Nephron progenitor cell (in vitro differentiated cells): Measurements from ENCODE around the gene FAM98C.
A peak's percentile ranks its signal among the peaks of the same experiment; 100 is the strongest.

Experiments
- DNase-seq: peaks from one replicate; pipeline ENCODE4 v3.0.0; 2021
- H3K27ac Mint-ChIP-seq: 2 replicates; pipeline ENCODE4 v1.8.0; 2021; ENCODE audit warnings: mild to moderate bottlenecking, moderate library complexity, mixed read lengths
- H3K27me3 Mint-ChIP-seq: 2 replicates; pipeline ENCODE4 v1.8.0; 2021; ENCODE audit warnings: mild to moderate bottlenecking, low read depth, mixed read lengths; ENCODE audit not compliant: poor library complexity
- H3K36me3 Mint-ChIP-seq: 2 replicates; pipeline ENCODE4 v1.8.0; 2021; ENCODE audit warnings: low read depth, mixed read lengths
- H3K4me1 Mint-ChIP-seq: 2 replicates; pipeline ENCODE4 v1.8.0; 2021; ENCODE audit warnings: mixed read lengths
- H3K4me3 Mint-ChIP-seq: 2 replicates; pipeline ENCODE4 v1.8.0; 2021; ENCODE audit warnings: mild to moderate bottlenecking, moderate library complexity, mixed read lengths
- H3K9me3 Mint-ChIP-seq: 2 replicates; pipeline ENCODE4 v1.8.0; 2021; ENCODE audit warnings: mild to moderate bottlenecking, moderate library complexity, mixed read lengths
- TF ChIP-seq, protein P1 (sequence below): fragments of 200-600 bp; sonication (generic); IDR thresholded peaks from 2 replicates; pipeline ENCODE4 v1.5.0; 2021; ENCODE audit warnings: antibody characterized with exemption

The FAM98C gene

DNA sequence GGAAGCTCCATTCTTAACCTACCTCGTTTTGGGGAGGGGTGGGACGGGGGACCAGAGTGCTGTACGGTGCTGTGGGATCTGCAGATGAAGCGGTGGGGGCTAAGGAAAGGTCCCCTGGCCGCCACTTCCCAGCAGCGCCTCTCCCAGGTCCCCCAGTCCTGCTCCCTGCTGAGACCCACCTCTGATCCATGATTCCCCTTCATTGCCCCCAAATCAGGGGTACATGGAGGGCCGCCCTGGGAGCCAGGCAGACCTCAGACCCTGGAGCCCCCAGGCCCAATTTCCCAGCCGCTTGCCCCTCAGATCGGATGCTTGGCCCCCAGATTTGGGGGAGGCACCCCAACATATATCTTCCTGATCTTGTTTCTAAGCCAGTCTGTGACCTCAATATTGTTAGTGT lies 3.8 kb upstream of the FAM98C start:
- TF ChIP-seq, protein P1, sequence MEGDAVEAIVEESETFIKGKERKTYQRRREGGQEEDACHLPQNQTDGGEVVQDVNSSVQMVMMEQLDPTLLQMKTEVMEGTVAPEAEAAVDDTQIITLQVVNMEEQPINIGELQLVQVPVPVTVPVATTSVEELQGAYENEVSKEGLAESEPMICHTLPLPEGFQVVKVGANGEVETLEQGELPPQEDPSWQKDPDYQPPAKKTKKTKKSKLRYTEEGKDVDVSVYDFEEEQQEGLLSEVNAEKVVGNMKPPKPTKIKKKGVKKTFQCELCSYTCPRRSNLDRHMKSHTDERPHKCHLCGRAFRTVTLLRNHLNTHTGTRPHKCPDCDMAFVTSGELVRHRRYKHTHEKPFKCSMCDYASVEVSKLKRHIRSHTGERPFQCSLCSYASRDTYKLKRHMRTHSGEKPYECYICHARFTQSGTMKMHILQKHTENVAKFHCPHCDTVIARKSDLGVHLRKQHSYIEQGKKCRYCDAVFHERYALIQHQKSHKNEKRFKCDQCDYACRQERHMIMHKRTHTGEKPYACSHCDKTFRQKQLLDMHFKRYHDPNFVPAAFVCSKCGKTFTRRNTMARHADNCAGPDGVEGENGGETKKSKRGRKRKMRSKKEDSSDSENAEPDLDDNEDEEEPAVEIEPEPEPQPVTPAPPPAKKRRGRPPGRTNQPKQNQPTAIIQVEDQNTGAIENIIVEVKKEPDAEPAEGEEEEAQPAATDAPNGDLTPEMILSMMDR = no peak
- DNase-seq = no peak
- Mint-ChIP-seq H3K36me3 (peaks cover 22% of the 10 kb centered on the region), H3K4me1 (peaks cover 8% of the 10 kb centered on the region), H3K27me3 (peaks cover 35% of the 10 kb centered on the region), H3K9me3 (peaks cover 16% of the 10 kb centered on the region), H3K4me3 (no peak overlapping the region), H3K27ac (no peak overlapping the region)

DNA sequence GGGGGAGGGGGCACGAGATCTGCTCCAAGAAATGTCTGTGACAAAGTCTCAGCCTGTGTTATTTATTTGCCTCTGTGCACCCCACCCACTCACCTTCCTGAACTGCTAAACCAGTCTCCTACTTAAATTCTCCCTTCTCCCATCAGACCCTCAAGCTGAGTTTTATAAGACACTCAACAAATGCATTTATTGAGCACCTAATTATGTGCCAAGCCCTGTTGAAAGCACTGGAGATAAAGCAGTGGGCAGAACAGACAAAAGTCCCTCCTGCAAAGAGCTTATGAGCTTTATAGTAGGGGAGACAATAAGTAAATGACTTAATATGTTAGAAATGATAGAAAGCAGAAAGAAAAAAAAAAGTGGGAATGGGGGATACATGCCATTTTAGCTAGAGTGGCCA lies 3.4 kb upstream of the FAM98C start:
- Mint-ChIP-seq H3K27ac (no peak overlapping the region), H3K4me3 (no peak overlapping the region), H3K9me3 (peaks cover 15% of the 10 kb centered on the region), H3K27me3 (peaks cover 33% of the 10 kb centered on the region), H3K36me3 (peaks cover 19% of the 10 kb centered on the region), H3K4me1 (peaks cover 6% of the 10 kb centered on the region)
- no peak for DNase-seq
- TF ChIP-seq, protein P1 = no peak

DNA sequence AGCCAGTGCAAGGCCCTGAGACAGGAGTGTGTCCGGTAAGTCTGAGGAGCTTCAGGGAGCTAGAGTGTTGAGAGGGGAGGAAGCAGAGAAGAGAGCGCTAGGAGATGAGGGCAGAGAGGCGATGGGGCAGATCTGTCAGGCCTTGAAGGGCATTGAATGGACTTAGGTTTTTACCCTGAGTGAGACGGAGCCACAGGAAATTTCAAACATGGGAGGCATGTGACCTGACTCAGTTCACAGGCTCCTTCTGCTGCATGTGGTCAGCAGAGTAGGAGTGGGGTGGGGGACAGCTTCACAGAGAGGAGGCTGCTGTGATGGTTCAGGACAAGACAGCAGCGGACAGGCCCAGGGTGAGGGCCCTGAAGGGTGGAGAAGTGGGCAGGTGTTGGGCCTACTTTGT lies 2.5 kb upstream of the FAM98C start:
- no peak for DNase-seq
- peaks cover 32% of the 10 kb centered on the region for H3K27me3 Mint-ChIP-seq
- H3K9me3 Mint-ChIP-seq = peaks cover 9% of the 10 kb centered on the region
- TF ChIP-seq, protein P1 = no peak
- H3K27ac Mint-ChIP-seq = no peak overlapping the region
- peak overlapping the region; percentile 39 for H3K4me3 Mint-ChIP-seq
- H3K4me1 Mint-ChIP-seq = peaks cover 10% of the 10 kb centered on the region
- H3K36me3 Mint-ChIP-seq = peaks cover 13% of the 10 kb centered on the region

DNA sequence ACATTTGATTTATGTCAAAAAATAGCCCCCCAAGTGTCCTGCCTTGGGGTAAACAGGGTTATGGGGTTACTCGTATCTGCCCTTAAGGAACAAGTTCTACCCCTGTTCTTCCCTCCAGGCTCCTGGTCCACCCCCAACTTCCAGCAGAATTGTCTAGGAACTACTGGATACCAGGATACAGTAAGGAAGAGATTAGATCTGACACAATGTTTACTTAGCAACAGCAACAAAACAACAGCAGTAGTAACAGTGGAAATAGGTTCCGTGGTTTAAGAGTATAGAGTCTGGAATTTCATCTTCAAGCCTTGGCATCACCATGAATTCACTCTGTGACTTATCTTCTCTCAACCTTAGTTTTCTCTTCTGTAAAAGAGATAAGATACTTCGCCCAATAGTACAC lies 1.7 kb upstream of the FAM98C start:
- peaks cover 12% of the 10 kb centered on the region for H3K36me3 Mint-ChIP-seq
- H3K27me3 Mint-ChIP-seq = peaks cover 32% of the 10 kb centered on the region
- no peak for DNase-seq
- H3K4me3 Mint-ChIP-seq = no peak overlapping the region
- peaks cover 13% of the 10 kb centered on the region for H3K4me1 Mint-ChIP-seq
- H3K9me3 Mint-ChIP-seq = peaks cover 8% of the 10 kb centered on the region
- TF ChIP-seq, protein P1 = no peak
- peak overlapping the region; percentile 72 for H3K27ac Mint-ChIP-seq

DNA sequence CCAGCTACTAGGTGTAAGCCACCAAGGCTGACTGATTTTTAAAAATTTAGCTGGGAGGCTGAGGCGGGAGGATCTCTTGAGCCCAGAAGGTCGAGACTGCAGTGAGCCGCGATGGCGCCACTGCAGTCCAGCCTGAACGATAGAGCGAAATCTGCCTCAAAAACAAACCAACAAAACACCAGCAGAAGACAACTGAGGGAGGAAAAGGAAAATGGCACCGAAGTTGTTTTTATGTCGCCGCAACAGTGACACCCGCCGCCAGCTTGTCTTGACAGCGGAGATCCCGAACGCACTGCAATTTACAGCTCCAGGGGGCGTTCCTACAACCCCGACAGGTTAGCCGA lies 298 bp upstream of the FAM98C start:
- DNase-seq = no peak
- TF ChIP-seq, protein P1 = no peak
- peaks cover 6% of the 10 kb centered on the region for H3K36me3 Mint-ChIP-seq

DNA sequence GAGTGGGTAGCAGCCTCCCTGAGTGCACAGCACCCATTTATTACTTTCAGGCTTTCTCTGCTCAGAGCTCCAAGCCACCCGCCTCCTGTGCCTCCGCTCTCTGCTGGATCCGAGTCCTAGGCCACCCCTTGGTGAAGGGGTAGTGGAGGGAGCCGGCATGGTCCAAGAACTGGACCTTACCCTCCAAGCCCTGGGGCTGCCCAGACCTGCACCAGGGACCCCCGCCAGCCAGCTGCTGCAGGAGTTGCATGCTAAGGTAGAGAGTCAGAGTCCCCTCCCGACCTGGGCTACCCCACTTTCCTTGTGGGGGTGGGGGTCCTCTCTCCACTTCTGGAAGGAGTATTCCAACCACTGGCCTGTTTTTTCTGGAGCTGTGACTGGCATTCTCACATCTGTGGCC lies 2.0 kb downstream of the FAM98C start:
- Mint-ChIP-seq H3K4me1 (peaks cover 7% of the 10 kb centered on the region), H3K27ac (no peak overlapping the region), H3K27me3 (peaks cover 16% of the 10 kb centered on the region), H3K36me3 (peaks cover 11% of the 10 kb centered on the region), H3K4me3 (peak overlapping the region; percentile 57), H3K9me3 (no peaks in the 10 kb centered on the region)
- TF ChIP-seq, protein P1 = no peak
- DNase-seq = no peak

More for the DNA sequence above, 298 bp upstream of the FAM98C start:
- peaks cover 13% of the 10 kb centered on the region for H3K4me1 Mint-ChIP-seq
- no peak overlapping the region for H3K27ac Mint-ChIP-seq
- H3K4me3 Mint-ChIP-seq = peak overlapping the region; percentile 80
- H3K9me3 Mint-ChIP-seq = no peaks in the 10 kb centered on the region
- peaks cover 29% of the 10 kb centered on the region for H3K27me3 Mint-ChIP-seq
